ENCODE data around the gene ZBTB20. TPM values are rescaled to one million over a fixed set of nuclear protein-coding genes. Genes with fewer than 3 reads are reported as not detected.
A peak's percentile ranks its signal among the peaks of the same experiment; 100 is the strongest.

The ZBTB20 gene
- total and polyA plus RNA-seq, 4 donors, result 3.1 to 57.4 (median 29.3) TPM

GRCh38 chr3:114567771-114568170 lies 579.3 kb downstream of the ZBTB20 start:
- H3K4me3 ChIP-seq (ENCODE audit: low read depth, low read length), result no peak overlapping the region
- H3K9me3 ChIP-seq (ENCODE audit: control insufficient read depth, insufficient read depth, low read length), result no peaks in the 10 kb centered on the region
- WGBS (ENCODE audit: insufficient coverage), result no CpG with 5 or more reads among the region's 2 CpGs
- no peaks in the 10 kb centered on the region for H3K27me3 ChIP-seq (ENCODE audit: control insufficient read depth, insufficient read depth, low read length)
- DNase-seq (ENCODE audit: low read depth in 4 of 6, low spot score in 6 of 6), result peak in 2 of 6 donors; percentile 9 to 43
- no peaks in the 10 kb centered on the region for H3K4me1 ChIP-seq (ENCODE audit: control insufficient read depth, insufficient read depth, low read length)
- no peaks in the 10 kb centered on the region for H3K36me3 ChIP-seq (ENCODE audit: control insufficient read depth, insufficient read depth, low read length)
- no peak overlapping the region for H3K27ac ChIP-seq (ENCODE audit: low read depth, low read length)

GRCh38 chr3:114566767-114567166 lies 580.3 kb downstream of the ZBTB20 start:
- Histone ChIP-seq H3K4me1 (ENCODE audit: control insufficient read depth, insufficient read depth, low read length) (no peaks in the 10 kb centered on the region), H3K36me3 (ENCODE audit: control insufficient read depth, insufficient read depth, low read length) (no peaks in the 10 kb centered on the region), H3K9me3 (ENCODE audit: control insufficient read depth, insufficient read depth, low read length) (no peaks in the 10 kb centered on the region), H3K4me3 (ENCODE audit: low read depth, low read length) (no peak overlapping the region), H3K27me3 (ENCODE audit: control insufficient read depth, insufficient read depth, low read length) (no peaks in the 10 kb centered on the region), H3K27ac (ENCODE audit: low read depth, low read length) (no peak overlapping the region)
- DNase-seq (ENCODE audit: low read depth in 4 of 6, low spot score in 6 of 6), result peak in 3 of 6 donors; percentile 7 to 88 (median 9)

GRCh38 chr3:114566162-114566755 lies 580.8 kb downstream of the ZBTB20 start:
- 58% methylated on average over 2 of the region's 5 CpGs for WGBS (ENCODE audit: insufficient coverage)
- Histone ChIP-seq H3K36me3 (ENCODE audit: control insufficient read depth, insufficient read depth, low read length) (no peaks in the 10 kb centered on the region), H3K9me3 (ENCODE audit: control insufficient read depth, insufficient read depth, low read length) (peaks cover 2% of the 10 kb centered on the region), H3K27me3 (ENCODE audit: control insufficient read depth, insufficient read depth, low read length) (no peaks in the 10 kb centered on the region), H3K4me3 (ENCODE audit: low read depth, low read length) (no peak overlapping the region), H3K4me1 (ENCODE audit: control insufficient read depth, insufficient read depth, low read length) (no peaks in the 10 kb centered on the region), H3K27ac (ENCODE audit: low read depth, low read length) (no peak overlapping the region)
- peak in 1 of 6 donors; percentile 14 for DNase-seq (ENCODE audit: low read depth in 4 of 6, low spot score in 6 of 6)

GRCh38 chr3:114565216-114565615 lies 581.9 kb downstream of the ZBTB20 start:
- no peaks in the 10 kb centered on the region for H3K4me1 ChIP-seq (ENCODE audit: control insufficient read depth, insufficient read depth, low read length)
- H3K27ac ChIP-seq (ENCODE audit: low read depth, low read length), result no peak overlapping the region
- H3K27me3 ChIP-seq (ENCODE audit: control insufficient read depth, insufficient read depth, low read length), result no peaks in the 10 kb centered on the region
- H3K4me3 ChIP-seq (ENCODE audit: low read depth, low read length), result no peak overlapping the region
- H3K9me3 ChIP-seq (ENCODE audit: control insufficient read depth, insufficient read depth, low read length), result peaks cover 2% of the 10 kb centered on the region
- peak in 2 of 6 donors; percentile 7 to 44 for DNase-seq (ENCODE audit: low read depth in 4 of 6, low spot score in 6 of 6)
- WGBS (ENCODE audit: insufficient coverage), result 88% methylated on average over 5 of the region's 8 CpGs
- H3K36me3 ChIP-seq (ENCODE audit: control insufficient read depth, insufficient read depth, low read length), result no peaks in the 10 kb centered on the region

- Histone ChIP-seq H3K27ac (ENCODE audit: low read depth, low read length) (no peak overlapping the region), H3K4me1 (ENCODE audit: control insufficient read depth, insufficient read depth, low read length) (no peaks in the 10 kb centered on the region), H3K36me3 (ENCODE audit: control insufficient read depth, insufficient read depth, low read length) (no peaks in the 10 kb centered on the region), H3K4me3 (ENCODE audit: low read depth, low read length) (no peak overlapping the region), H3K9me3 (ENCODE audit: control insufficient read depth, insufficient read depth, low read length) (peaks cover 2% of the 10 kb centered on the region), H3K27me3 (ENCODE audit: control insufficient read depth, insufficient read depth, low read length) (no peaks in the 10 kb centered on the region)
- no peak for DNase-seq (ENCODE audit: low read depth in 4 of 6, low spot score in 6 of 6)
- 100% methylated on average over 1 of the region's 2 CpGs for WGBS (ENCODE audit: insufficient coverage)
These were observed 583.4 kb downstream of the ZBTB20 start for GRCh38 chr3:114563720-114564119.

- no peak overlapping the region for H3K4me3 ChIP-seq (ENCODE audit: low read depth, low read length)
- no peaks in the 10 kb centered on the region for H3K4me1 ChIP-seq (ENCODE audit: control insufficient read depth, insufficient read depth, low read length)
- H3K9me3 ChIP-seq (ENCODE audit: control insufficient read depth, insufficient read depth, low read length), result peaks cover 2% of the 10 kb centered on the region
- no peak overlapping the region for H3K27ac ChIP-seq (ENCODE audit: low read depth, low read length)
- no peak for DNase-seq (ENCODE audit: low read depth in 4 of 6, low spot score in 6 of 6)
- no peaks in the 10 kb centered on the region for H3K27me3 ChIP-seq (ENCODE audit: control insufficient read depth, insufficient read depth, low read length)
- no peaks in the 10 kb centered on the region for H3K36me3 ChIP-seq (ENCODE audit: control insufficient read depth, insufficient read depth, low read length)
- no CpG with 5 or more reads among the region's 2 CpGs for WGBS (ENCODE audit: insufficient coverage)
These were observed 584.5 kb downstream of the ZBTB20 start for GRCh38 chr3:114562557-114562956.

GRCh38 chr3:114558271-114558670 lies 588.8 kb downstream of the ZBTB20 start:
- 75% methylated on average over 4 of the region's 4 CpGs for WGBS (ENCODE audit: insufficient coverage)
- H3K27ac ChIP-seq (ENCODE audit: low read depth, low read length), result no peak overlapping the region
- no peaks in the 10 kb centered on the region for H3K4me1 ChIP-seq (ENCODE audit: control insufficient read depth, insufficient read depth, low read length)
- no peaks in the 10 kb centered on the region for H3K36me3 ChIP-seq (ENCODE audit: control insufficient read depth, insufficient read depth, low read length)
- H3K27me3 ChIP-seq (ENCODE audit: control insufficient read depth, insufficient read depth, low read length), result no peaks in the 10 kb centered on the region
- H3K9me3 ChIP-seq (ENCODE audit: control insufficient read depth, insufficient read depth, low read length), result peaks cover 2% of the 10 kb centered on the region
- no peak overlapping the region for H3K4me3 ChIP-seq (ENCODE audit: low read depth, low read length)
- DNase-seq (ENCODE audit: low read depth in 4 of 6, low spot score in 6 of 6), result no peak

GRCh38 chr3:114557791-114558190 lies 589.3 kb downstream of the ZBTB20 start:
- no peak for DNase-seq (ENCODE audit: low read depth in 4 of 6, low spot score in 6 of 6)
- no peaks in the 10 kb centered on the region for H3K27me3 ChIP-seq (ENCODE audit: control insufficient read depth, insufficient read depth, low read length)
- no peaks in the 10 kb centered on the region for H3K4me1 ChIP-seq (ENCODE audit: control insufficient read depth, insufficient read depth, low read length)
- no peak overlapping the region for H3K27ac ChIP-seq (ENCODE audit: low read depth, low read length)
- peaks cover 2% of the 10 kb centered on the region for H3K9me3 ChIP-seq (ENCODE audit: control insufficient read depth, insufficient read depth, low read length)
- H3K36me3 ChIP-seq (ENCODE audit: control insufficient read depth, insufficient read depth, low read length), result no peaks in the 10 kb centered on the region
- no peak overlapping the region for H3K4me3 ChIP-seq (ENCODE audit: low read depth, low read length)

- Histone ChIP-seq H3K27ac (ENCODE audit: low read depth, low read length) (no peak overlapping the region), H3K36me3 (ENCODE audit: control insufficient read depth, insufficient read depth, low read length) (no peaks in the 10 kb centered on the region), H3K9me3 (ENCODE audit: control insufficient read depth, insufficient read depth, low read length) (peaks cover 2% of the 10 kb centered on the region), H3K4me3 (ENCODE audit: low read depth, low read length) (no peak overlapping the region), H3K4me1 (ENCODE audit: control insufficient read depth, insufficient read depth, low read length) (no peaks in the 10 kb centered on the region), H3K27me3 (ENCODE audit: control insufficient read depth, insufficient read depth, low read length) (no peaks in the 10 kb centered on the region)
- WGBS (ENCODE audit: insufficient coverage), result no CpG with 5 or more reads among the region's 1 CpG
- DNase-seq (ENCODE audit: low read depth in 4 of 6, low spot score in 6 of 6), result peak in 1 of 6 donors; percentile 11
These were observed 590.4 kb downstream of the ZBTB20 start for GRCh38 chr3:114556657-114557213.

- no peak for DNase-seq (ENCODE audit: low read depth in 4 of 6, low spot score in 6 of 6)
- no CpG with 5 or more reads among the region's 1 CpG for WGBS (ENCODE audit: insufficient coverage)
- no peaks in the 10 kb centered on the region for H3K9me3 ChIP-seq (ENCODE audit: control insufficient read depth, insufficient read depth, low read length)
These were observed 592.4 kb downstream of the ZBTB20 start for GRCh38 chr3:114554731-114555130.

More at GRCh38 chr3:114554731-114555130, 592.4 kb downstream of the ZBTB20 start:
- Histone ChIP-seq H3K4me3 (ENCODE audit: low read depth, low read length) (no peak overlapping the region), H3K4me1 (ENCODE audit: control insufficient read depth, insufficient read depth, low read length) (no peaks in the 10 kb centered on the region), H3K27ac (ENCODE audit: low read depth, low read length) (no peak overlapping the region), H3K36me3 (ENCODE audit: control insufficient read depth, insufficient read depth, low read length) (no peaks in the 10 kb centered on the region), H3K27me3 (ENCODE audit: control insufficient read depth, insufficient read depth, low read length) (no peaks in the 10 kb centered on the region)

All from spinal cord (tissue), 10 donors.